ENCODE measurements around the gene TRIM54. TPM values are rescaled to one million over a fixed set of nuclear protein-coding genes. Genes with fewer than 3 reads are reported as not detected.
A peak's percentile ranks its signal among the peaks of the same experiment; 100 is the strongest.

TRIM54 gene
- total RNA-seq, 1 experiment from 2014 or later, result not detected

- DNase-seq (ENCODE audit: low read depth), result peak; percentile 64
These were observed 73.8 kb downstream of the TRIM54 start for GRCh38 chr2:27356056-27356381.

DNA sequence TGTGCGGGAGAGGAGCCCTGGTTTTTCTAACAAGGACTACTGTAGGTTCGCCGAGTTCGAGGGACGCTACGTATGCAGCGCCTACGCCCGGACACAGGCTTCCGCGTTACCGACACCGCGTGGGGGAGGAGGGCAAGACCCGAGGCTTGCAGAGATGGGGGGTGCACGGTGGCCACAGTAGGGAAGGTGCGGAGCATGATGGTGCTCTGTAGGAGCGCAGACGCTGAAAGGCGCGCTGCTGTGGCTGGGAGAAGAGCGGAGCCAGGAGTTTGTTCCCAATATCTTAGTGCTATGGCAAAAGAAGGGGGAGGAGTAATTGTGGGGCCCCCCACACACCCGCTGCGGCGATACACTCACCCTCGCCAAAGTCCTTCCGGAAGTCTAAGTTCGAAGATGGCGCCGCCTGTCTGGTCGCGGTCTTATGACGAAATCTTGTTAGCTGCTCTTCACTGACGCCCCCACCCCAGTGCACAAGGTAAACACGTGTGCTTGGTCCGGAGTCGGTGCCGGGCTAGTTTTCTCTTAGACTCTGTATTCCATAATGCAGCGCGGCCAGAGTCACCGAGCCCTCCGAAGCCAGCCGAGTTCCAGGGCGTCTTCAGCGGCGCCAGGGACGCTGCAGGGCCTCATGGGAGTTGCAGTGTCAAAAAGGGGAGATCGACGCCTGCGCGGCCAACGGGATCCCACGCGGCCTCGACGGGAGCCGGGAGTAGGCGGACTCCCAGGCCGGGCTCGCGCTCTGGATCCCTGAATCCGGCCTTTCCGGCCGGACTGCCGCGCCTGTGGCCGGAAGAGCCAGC, 74.4 kb downstream of the TRIM54 start, which contains the start of gene GTF3C2:
Gene GTF3C2 (minus strand): TSS at position 383 of the 800 bp plus-strand sequence. CDS start 13,210 bp downstream, outside the sequence.
- DNase-seq (ENCODE audit: low read depth), result peak; percentile 96

Other genes starting within 250 kb of the TRIM54 start
- 69.5 and 99.8 TPM in 2 replicates for gene TMEM214, start 249.5 kb upstream of the TRIM54 start, total RNA-seq (2014; rRNA removed; shearing (Covaris generic))
- 29.1 and 32.3 TPM in 2 replicates for gene AGBL5, start 230.8 kb upstream of the TRIM54 start, total RNA-seq (2014; rRNA removed; shearing (Covaris generic))
- gene OST4, start 210.8 kb upstream of the TRIM54 start, total RNA-seq (2014; rRNA removed; shearing (Covaris generic)), result 784 and 843 TPM in 2 replicates
- 27.6 and 44.8 TPM in 2 replicates for gene EMILIN1, start 203.8 kb upstream of the TRIM54 start, total RNA-seq (2014; rRNA removed; shearing (Covaris generic))
- gene KHK, start 195.7 kb upstream of the TRIM54 start, total RNA-seq (2014; rRNA removed; shearing (Covaris generic)), result 4.1 and 5.8 TPM in 2 replicates
- 5.2 and 5.3 TPM in 2 replicates for gene CGREF1, start 163.3 kb upstream of the TRIM54 start, total RNA-seq (2014; rRNA removed; shearing (Covaris generic))
- 0.12 TPM in 1 of 2 replicates, not detected in the other for gene ABHD1, start 158.6 kb upstream of the TRIM54 start, total RNA-seq (2014; rRNA removed; shearing (Covaris generic))
- gene PREB, start 147.8 kb upstream of the TRIM54 start, total RNA-seq (2014; rRNA removed; shearing (Covaris generic)), result 68.0 and 73.1 TPM in 2 replicates
- gene PRR30, start 143.0 kb upstream of the TRIM54 start, total RNA-seq (2014; rRNA removed; shearing (Covaris generic)), result not detected in 2 replicates
- gene TCF23, start 133.4 kb upstream of the TRIM54 start, total RNA-seq (2014; rRNA removed; shearing (Covaris generic)), result not detected in 2 replicates
- 294 and 342 TPM in 2 replicates for gene ATRAID, start 70.4 kb upstream of the TRIM54 start, total RNA-seq (2014; rRNA removed; shearing (Covaris generic))
- gene SLC5A6, start 70.2 kb upstream of the TRIM54 start, total RNA-seq (2014; rRNA removed; shearing (Covaris generic)), result 32.2 and 38.2 TPM in 2 replicates
- gene CAD, start 65.1 kb upstream of the TRIM54 start, total RNA-seq (2014; rRNA removed; shearing (Covaris generic)), result 22.7 and 32.7 TPM in 2 replicates
- gene SLC30A3, start 19.4 kb upstream of the TRIM54 start, total RNA-seq (2014; rRNA removed; shearing (Covaris generic)), result not detected in 2 replicates
- gene DNAJC5G, start 7.0 kb upstream of the TRIM54 start, total RNA-seq (2014; rRNA removed; shearing (Covaris generic)), result not detected in 2 replicates
- gene UCN, start 26.0 kb downstream of the TRIM54 start, total RNA-seq (2014; rRNA removed; shearing (Covaris generic)), result 0.48 and 2.1 TPM in 2 replicates
- gene MPV17, start 40.7 kb downstream of the TRIM54 start, total RNA-seq (2014; rRNA removed; shearing (Covaris generic)), result 99.4 and 124 TPM in 2 replicates
- gene GTF3C2, start 74.3 kb downstream of the TRIM54 start, total RNA-seq (2014; rRNA removed; shearing (Covaris generic)), result 38.0 and 44.2 TPM in 2 replicates
- 31.8 and 36.1 TPM in 2 replicates for gene EIF2B4, start 87.9 kb downstream of the TRIM54 start, total RNA-seq (2014; rRNA removed; shearing (Covaris generic))
- gene SNX17, start 88.2 kb downstream of the TRIM54 start, total RNA-seq (2014; rRNA removed; shearing (Covaris generic)), result 186 and 191 TPM in 2 replicates
- 7.9 and 8.8 TPM in 2 replicates for gene ZNF513, start 98.3 kb downstream of the TRIM54 start, total RNA-seq (2014; rRNA removed; shearing (Covaris generic))
- 86.5 and 93.4 TPM in 2 replicates for gene PPM1G, start 127.2 kb downstream of the TRIM54 start, total RNA-seq (2014; rRNA removed; shearing (Covaris generic))
- 138 and 153 TPM in 2 replicates for gene NRBP1, start 146.2 kb downstream of the TRIM54 start, total RNA-seq (2014; rRNA removed; shearing (Covaris generic))
- 0.48 TPM in 1 of 2 replicates, not detected in the other for gene KRTCAP3, start 160.0 kb downstream of the TRIM54 start, total RNA-seq (2014; rRNA removed; shearing (Covaris generic))
- 16.1 and 20.5 TPM in 2 replicates for gene IFT172, start 207.3 kb downstream of the TRIM54 start, total RNA-seq (2014; rRNA removed; shearing (Covaris generic))
- gene FNDC4, start 212.8 kb downstream of the TRIM54 start, total RNA-seq (2014; rRNA removed; shearing (Covaris generic)), result 6.1 and 6.3 TPM in 2 replicates
- gene GCKR, start 214.4 kb downstream of the TRIM54 start, total RNA-seq (2014; rRNA removed; shearing (Covaris generic)), result not detected in 2 replicates

Measured in RPMI7951 (cell line).